NCI-H2171 treated with DMSO at 0.1 percent for 48 hours (cell line): Measurements from ENCODE around the gene PRKCH.
"Not testable (repeated sequence)": the region's sequence is repeated elsewhere in the genome, so short reads cannot be mapped to it uniquely, and the experiment has no call there.

ENCODE experiments used
- DNase-seq: peaks from one replicate; lab custom pipeline; 2025; lab: John Stamatoyannopoulos, UW

The PRKCH gene

DNA sequence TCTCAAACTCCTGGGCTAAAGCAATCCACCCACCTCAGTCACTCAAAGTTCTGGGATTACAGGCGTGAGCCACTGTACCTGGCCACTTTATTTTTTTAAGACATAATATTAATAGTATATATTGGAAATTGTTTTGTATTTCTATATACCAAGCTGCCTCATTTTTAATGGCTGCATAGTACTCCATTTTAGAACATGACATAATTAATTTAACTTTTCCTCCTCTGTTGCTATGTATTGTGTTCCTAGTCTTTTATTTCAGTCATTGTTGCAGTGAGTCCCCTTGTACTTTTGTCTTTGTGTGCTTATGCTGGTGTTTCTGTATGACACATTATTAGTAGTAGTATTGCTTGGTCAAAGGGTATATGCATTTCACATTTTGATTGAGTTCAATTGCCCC lies 138.7 kb downstream of the PRKCH start:
- DNase-seq = no peak

DNA sequence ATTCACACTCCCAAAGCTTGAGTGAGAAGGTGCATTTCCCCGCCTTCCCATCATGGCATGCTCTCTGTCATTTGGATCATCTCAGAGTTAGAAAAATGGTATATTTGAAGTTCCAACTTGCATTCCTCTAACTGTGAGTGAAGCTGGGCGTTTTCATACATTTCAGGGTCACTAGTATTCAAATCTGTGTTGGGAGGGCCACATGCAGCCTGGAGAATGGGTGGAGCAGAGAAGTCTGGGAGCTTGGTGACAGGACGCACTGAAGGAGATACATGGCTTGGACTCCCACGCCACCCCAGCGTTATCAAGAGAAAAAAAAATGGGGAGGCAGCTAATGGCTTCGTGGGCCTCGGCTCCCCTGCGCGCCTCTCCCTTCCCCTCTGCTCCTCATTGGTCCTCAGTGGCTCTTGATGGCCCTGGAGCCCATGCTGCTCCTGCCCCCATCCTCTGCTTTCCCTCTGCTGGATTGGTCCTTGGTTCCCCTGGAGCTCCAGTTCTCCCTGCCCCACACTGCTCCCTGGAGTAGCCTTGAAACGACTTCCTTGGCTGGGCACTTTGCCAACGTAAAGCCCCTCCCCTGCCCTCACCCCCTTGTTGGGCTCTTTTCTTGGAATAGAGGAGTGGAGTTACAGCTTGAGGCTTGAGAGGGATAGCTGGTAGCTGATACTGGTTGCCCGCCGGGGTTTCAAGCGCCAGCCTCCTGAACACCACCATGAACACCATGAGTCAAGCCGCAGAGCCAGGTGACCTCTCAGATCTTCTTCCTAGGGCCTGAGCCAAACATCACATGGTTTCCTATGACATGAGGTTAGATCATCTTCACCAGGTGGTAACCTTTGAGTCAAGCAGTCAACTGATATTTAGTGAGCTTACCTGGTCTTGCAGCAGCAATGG lies 139.6 kb downstream of the PRKCH start:
- DNase-seq = peak; percentile 67

DNA sequence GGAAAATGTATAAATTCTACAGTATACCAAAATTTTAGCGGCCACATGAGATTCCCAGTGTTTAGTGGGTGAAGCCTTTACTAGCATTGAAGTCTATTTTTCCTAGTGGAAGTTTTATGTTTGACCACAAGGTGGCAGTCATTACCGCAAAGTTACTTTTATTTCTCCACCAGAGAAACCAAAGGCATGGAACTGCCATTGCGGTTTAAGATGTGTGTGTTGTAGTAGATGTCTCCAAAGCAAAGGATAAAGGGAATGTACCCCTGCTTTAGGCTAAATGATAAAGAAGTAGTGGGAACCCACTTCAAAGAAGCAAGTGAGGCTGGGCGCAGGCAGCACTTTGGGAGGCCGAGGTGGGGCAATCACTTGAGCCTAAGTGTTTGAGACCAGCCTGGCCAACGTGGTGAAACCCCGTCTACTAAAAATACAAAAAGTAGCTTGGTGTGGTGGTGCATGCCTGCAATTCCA lies 140.5 kb downstream of the PRKCH start:
- DNase-seq = peak; percentile 85

DNA sequence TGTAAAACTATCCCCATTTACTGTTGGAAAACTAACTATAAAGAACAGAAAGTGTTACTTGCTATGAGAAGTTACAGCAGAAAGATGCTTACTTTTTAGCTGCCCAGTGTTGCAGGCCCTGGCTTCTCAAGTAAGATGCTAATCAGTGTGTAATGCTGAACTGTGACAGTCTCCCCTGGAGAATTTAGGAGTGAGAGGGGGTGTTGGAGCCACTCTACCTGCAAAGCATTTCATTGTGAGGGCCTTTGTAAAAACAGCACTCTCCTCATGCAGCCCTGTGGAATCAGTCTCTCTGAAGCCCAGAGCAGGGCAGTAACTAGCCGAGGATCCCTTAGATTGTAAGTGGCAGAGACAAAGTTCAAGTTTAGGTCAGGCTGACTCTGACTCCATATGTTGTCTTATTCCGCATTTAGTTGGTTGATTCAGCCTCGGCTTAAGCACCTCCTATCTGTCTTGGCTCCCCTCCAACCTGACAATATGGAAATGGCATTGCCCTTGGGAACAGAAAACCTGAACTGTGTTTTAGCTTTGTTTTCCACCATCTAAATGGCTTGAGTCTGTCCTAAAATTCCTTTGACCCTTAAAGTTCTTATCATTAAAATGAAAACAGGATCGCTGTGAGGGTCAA lies 141.3 kb downstream of the PRKCH start:
- peak; percentile 99 for DNase-seq

DNA sequence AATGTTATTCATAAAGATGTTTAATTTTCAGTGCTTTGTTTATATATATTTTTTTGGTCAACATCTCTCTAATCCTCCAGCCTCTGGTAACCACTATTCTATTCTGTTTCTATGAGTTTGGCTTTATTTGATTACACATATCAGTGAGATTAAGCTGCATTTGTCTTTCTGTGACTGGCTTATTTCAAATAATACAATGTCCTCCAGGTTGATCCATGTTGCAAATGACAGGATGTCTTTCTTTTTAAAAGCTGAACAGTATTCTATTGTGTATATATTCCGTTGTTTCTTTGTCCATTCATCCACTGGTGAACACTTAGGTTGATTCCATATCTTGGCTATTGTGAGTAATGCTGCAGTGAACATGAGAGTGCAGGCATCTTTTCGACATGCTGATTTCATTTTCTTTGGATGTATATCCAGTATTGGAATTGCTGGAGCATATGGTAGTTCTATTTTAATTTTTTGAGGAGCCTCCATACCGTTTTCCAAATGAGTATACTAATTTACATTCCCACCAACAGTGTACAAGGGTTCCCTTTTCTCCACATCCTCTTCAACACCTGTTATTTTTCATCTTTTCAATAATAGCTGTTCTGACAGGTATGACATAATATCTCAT lies 142.4 kb downstream of the PRKCH start:
- no peak for DNase-seq

DNA sequence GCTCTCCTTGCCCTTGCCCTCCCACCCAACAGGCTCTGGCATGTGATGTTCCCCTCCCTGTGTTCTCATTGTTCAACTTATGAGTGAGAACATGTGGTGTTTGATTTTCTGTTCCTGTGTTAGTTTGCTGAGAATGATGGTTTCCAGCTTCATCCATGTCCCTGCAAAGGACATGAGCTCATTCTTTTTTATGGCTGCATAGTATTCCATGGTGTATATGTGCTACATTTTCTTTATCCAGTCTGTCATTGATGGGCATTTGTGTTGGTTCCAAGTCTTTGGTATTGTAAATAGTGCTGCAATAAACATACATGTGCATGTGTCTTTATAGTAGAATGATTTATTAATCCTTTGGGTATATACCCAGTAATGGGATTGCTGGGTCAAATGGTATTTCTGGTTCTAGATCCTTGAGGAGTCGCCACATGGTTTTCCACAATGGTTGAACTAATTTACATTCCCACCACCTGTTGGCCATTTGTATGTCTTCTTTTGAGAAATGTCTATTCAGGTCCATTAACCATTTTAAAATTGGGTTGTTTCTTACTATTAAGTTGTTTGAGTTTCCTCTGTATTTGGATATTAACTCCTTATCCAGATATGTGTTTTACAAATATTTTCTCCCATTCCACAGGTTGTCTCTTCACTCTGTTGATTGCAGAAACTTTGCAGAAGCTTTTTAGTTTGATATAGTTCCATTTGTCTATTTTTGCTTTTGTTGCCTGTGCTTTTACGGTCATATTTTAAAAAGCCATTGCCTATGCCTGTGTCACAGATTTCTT lies 143.4 kb downstream of the PRKCH start:
- not testable (repeated sequence) for DNase-seq

DNA sequence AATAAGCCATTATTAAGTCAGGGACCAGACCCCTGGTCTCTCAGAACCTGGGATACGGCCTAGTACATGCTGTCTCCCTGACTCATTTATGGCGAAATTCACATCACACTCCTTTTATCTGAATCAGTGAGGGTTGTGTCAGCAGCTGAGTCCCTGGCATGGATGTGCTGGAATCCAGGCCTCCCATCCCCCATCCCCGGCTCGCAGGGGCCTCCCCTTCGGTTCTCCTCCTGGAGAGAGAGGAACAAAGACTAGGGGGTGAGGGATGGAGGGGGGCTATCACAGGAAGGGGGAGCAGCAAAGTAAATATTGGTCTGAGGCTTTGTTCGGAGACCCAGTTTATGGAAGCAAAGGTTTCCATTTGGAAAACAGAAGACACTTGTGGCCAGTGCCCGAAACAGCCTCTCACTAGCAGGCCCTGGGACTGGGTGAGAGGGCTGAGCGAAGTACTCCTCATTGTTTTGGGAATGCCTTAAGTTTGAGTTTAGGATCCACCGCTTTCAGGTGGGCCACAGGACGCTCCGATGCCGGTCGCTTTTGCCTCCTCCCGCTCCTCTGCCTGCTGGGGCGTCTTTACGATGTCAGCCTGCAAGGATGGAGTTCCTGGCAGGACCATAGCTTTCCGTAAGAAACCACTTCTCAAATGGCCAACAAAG lies 145.0 kb downstream of the PRKCH start:
- DNase-seq = no peak

DNA sequence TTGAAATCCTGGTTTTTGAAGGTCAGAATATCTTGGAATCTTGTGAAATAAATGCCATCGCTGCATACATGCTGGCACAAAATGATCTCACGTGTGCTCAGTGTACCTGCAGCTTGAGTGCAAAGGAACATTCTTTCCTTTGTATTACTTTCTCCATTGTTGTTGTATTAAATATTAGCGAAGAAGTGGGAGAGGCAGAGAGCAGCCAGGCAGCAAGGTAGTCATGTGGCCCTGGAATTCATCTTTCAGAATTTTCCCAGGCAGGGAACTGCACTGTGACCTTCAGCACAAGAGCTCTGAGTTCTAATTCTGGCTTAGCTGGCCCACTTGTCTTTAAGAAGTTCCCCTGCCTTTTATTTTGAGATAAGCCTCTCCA lies 145.5 kb downstream of the PRKCH start:
- no peak for DNase-seq

DNA sequence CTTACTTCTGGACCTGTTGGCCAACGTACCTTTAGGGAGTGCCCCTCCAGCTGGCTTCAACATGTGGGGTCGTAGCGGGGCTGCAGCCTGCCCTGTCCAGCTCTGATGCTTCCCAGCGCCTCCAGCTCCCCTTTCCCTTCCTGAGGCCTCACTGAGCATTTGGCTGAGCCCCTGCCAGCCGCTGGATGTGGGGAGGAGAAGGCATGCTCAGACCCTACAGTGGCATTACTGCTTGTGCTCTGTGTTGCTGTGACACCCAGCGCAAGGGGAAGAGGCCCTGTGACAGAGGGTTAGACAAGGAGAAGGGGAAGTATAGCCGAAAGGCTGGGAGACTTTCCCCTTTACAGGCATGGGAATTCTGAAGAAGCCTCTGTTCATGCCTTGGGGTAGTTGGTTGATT lies 145.9 kb downstream of the PRKCH start:
- DNase-seq = no peak

DNA sequence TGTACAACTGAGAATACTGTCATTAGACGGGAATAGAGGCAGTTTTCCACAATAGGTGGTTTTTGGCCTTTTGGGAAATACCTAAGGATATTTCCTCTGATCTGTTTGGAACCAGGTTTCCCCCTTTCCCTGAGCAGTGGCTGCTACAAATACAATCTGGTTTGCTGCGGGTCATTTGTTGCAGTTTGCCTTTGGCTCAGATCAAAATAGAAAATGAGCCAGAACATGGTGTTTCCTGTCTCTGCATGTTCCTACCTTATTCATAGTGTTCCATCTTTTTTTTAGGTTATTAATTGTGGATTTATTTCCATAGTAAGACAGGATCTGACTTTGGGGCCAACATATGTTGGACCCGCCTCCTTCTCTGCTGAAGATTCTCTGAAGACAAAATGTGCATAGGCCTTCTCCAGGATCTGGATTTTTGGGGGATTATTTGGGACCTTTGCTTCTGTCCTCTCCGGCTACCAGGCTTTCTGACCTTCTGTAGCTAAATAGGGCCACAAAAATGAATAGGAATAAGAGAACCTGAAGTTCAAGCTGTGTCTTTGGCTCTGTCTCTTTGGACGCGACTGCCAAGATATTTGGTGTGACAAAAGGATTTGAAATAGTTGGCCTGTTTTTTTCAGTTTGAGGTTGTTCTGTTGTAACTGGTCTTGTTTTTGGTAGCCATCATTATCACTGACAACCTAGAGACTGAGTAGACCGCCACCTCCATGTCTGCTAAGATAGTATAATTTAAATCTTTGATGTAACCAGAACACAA lies 146.9 kb downstream of the PRKCH start:
- no peak for DNase-seq

DNA sequence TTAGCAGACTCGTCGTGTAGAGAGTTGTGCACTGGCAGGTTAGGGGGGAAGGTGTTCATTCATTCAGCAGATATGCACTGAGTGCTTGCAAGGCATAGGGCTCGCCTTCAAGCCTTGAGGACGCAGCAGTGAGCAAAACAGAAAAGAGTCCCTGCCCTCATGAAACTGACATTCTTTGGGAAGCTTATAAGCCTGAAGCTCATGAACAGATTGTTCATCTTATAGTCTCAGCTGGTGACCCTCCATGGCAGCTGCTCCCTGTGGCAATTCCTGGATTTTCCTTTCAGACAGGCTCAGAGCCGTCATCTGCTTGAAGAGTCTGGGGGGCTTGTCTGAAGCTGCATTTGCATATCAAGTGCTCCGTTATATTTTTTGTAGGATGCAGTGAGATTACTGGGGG lies 148.4 kb downstream of the PRKCH start:
- peak; percentile 72 for DNase-seq

DNA sequence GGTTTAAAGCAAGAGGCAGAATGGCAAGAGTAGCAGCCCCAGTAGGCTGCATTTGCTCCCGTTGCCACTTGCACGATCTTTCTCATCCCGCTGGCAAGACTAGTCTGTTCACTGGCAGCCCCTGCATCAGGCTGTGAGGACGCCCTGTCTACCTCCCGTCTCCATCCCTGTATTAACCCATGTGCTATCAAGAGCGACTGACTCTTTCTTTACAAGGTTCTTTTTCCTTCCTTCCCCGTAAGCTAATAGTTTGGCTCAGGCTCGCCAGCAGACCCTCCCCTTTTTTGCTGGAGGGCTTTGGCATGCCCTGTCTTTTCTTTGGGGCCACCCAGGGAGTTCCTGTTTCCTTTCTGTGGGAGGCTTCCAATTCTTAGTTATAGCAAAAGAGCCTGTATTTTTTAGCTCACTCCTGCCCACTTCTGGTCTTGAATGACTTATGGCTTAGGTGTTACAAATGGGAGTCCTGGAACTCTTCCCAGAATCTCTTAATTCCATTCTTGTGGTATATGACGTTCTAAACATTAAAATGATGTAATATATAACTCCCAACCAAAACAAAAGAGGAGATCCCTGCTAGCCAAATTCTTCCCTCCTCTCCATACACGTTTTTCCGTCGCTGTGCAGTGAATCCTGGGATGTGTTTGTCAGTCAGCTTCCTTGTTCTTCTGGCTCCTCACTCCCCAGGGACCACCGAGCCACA lies 149.0 kb downstream of the PRKCH start:
- peak; percentile 56 for DNase-seq

DNA sequence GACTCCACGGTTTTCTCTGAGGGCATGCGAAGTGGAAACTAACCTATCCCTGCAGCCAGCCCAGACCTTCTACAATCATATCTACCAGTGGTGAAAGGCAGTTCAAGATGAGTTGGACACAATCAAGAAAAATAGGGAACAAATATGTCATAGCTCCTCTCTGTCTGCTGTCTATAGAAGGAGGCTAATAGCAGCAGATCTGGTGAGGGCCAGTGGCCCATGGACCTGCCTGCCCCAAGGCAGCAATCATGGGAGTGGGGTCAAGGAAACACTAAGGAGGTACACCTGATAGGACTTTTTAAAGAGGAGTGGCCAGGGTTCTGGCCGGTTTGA lies 149.5 kb downstream of the PRKCH start:
- DNase-seq = no peak

DNA sequence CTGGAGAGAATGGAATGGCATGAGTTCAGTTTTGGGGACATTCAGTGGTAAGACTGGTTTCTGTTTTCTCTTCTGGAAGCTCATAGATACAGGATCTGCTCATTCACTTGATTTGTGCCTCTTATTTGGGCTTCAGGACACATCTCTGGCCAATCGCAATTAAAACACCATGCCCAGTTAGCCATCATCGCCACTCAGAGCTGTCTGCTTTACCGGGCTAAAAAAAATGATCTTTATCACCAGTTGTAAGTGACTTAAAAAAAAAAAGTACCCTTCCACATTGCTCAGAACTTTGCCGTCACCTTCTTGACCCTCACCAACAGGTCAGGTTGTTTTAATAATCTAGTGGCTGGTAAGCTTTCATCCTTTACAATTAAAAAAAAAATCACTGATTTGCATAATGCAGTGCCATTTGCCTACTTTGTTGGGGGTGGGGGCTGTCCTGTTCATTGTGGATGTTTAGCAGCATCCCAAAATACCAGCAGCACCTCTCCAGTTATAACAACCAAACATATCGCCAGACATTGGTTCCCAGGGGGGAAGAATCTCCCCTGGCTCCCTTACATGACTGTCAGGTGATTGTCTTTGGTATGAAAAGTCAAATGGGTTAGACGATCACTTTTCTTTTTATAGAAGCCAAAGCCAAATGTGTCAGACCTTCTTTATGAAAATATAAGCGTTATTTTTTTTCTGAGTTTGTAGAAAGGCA lies 150.1 kb downstream of the PRKCH start:
- DNase-seq = peak; percentile 19

DNA sequence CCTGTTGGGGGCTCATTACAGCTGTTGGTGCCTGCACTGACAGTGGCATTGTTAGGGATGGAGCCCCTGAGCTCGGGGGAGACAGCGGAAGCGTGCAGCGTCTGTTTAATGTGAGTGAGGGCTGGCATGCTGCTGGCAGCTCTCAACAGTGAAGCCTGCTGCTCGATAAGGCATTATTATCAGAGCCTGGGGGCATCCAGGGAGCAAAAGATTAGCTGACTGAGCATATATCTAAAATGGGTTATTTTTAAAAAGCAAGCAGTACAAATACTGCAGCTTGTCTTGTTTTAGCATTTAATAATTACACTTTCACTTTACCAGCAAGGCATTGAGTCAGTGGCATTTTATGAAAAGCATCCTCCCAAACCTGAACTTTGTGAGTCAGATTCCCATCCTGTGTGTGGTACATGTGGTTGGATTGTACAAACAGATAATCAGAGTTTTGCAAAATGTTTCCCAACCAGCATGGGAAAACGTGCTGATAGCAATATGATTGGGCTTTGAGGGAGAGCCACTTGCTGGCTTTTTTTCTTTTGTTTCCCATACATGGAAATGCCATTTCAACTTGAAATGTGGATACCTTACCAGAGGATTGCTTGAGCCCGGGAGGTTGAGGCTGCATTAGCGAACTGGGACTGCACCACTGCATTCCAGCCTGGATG lies 150.8 kb downstream of the PRKCH start:
- DNase-seq = no peak

DNA sequence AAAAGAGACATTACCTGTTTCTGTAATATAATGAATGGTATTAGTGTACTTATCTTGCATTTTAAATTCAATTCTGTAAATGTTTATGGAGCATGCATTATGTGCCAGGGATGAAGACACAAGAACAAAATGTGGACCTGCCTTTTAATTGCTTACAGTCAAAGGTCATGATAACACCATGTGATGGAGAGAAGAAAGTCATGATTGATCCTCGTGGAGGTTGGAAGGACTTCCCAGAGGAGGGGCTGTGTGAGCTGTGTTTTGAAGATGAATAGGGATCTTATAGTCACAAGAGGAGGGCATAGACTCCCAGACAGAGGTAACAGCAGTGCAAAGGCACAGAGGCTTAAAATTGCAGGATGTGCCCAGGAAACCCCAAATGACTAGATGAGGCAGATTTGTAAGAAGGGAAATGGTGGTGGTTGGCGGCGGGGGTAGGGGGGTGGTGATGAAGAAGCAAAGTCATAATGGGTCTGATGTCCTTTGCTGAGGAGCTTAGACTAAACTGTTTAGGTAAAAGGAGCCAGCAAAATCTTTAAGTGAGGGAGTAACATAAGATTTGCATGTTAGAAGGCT lies 151.5 kb downstream of the PRKCH start:
- DNase-seq = no peak

DNA sequence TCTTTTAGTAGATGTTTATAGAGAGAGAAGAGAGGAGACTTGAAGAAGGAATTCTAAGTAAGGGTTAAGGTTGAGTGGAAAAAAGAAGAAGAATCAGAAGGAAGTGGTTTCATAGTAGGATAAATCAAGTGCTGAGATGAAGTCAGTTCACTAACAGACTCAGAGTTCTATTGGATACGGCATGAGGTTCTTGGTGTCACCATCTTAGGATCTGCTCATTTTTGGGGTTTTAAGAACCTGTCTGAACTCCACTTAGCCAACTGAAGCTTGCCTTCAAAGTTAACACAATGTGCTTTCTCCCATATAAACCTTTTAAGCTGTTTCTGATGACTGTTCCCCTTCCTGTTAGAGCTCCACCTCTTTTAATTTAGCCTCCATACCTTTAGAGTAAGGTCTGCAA lies 152.6 kb downstream of the PRKCH start:
- DNase-seq = no peak

DNA sequence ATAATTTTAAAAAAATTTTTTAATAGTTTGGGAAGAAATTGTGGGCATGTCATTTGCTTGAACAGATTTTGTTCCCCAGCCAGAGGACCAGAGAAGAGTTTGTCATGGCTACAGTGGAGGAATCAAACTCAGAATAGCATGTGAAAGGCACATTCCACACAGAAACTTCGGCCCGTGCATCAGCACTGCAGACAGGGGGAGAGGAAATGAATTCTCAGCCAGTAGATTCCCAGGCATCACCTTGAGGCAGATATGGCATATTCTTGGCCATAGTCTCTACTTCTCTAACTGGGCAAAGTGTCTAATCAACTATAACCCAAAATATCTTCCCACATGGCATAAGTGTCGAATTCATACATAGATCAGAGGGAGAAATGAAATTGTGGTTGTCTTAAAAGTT lies 153.3 kb downstream of the PRKCH start:
- DNase-seq = no peak

DNA sequence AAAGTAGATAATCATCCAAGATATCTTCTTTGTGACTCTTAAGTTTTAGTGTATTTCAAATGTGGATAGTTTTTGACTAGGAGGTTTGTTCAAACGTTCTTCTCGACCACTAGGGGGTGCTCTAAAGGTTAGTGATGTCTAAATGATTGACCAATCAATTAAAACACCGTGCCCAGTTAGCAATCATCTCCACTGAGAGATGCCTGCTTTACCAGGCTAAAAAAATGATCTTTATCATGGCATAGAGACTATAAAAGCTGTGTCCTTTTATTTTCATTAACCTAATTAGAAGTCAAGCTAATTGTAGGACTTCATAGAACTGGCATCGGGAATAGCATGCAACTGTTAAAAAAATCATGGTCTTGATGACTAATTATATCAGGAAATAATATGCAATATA lies 153.9 kb downstream of the PRKCH start:
- peak; percentile 45 for DNase-seq
